NT2/D1 (cell line): ENCODE measurements around the gene TMEM164.

Experiments used
- DNase-seq: peaks from one replicate; pipeline ENCODE4 v3.0.0-alpha.2; 2011; ENCODE audit warnings: low read depth, low spot score
- H3K27me3 ChIP-seq: 2 replicates; pipeline ENCODE4 v1.6.0; 2011; ENCODE audit warnings: mild to moderate bottlenecking; ENCODE audit not compliant: insufficient read length, insufficient read depth
- H3K36me3 ChIP-seq: 2 replicates; pipeline ENCODE4 v1.6.1; 2011; ENCODE audit warnings: mild to moderate bottlenecking, low read length, mixed read lengths; ENCODE audit not compliant: insufficient read depth, insufficient read length
- H3K4me1 ChIP-seq: 2 replicates; pipeline ENCODE4 v1.5.1; 2011; ENCODE audit not compliant: insufficient read depth, insufficient read length
- H3K4me3 ChIP-seq: 2 replicates; pipeline ENCODE4 v1.5.1; 2011; ENCODE audit warnings: low read depth; ENCODE audit not compliant: insufficient read length
- H3K9ac ChIP-seq: 2 replicates; pipeline ENCODE4 v1.6.0; 2011; ENCODE audit warnings: low read depth; ENCODE audit not compliant: insufficient read length
- H3K9me3 ChIP-seq: 2 replicates; pipeline ENCODE4 v1.5.1; 2011; ENCODE audit warnings: mild to moderate bottlenecking, low read length; ENCODE audit not compliant: insufficient read depth
- SUZ12 ChIP-seq: IDR thresholded peaks from 2 replicates; pipeline ENCODE4 v1.6.1; 2011; ENCODE audit not compliant: insufficient read length, insufficient read depth; ENCODE audit errors: extremely low read depth
- YY1 ChIP-seq: IDR thresholded peaks from 2 replicates; pipeline ENCODE4 v1.6.1; 2011; ENCODE audit not compliant: insufficient read length, insufficient read depth
- ZNF274 ChIP-seq: IDR thresholded peaks from 2 replicates; pipeline ENCODE4 v1.6.1; 2011; ENCODE audit warnings: mild to moderate bottlenecking, low read depth, low read length

The TMEM164 gene

GRCh38 chrX:110020536-110020935, 17.6 kb downstream of the TMEM164 start:
- H3K4me3 ChIP-seq = no peak overlapping the region
- no peak for DNase-seq
- no peaks in the 10 kb centered on the region for H3K4me1 ChIP-seq
- TF ChIP-seq ZNF274 = no peak
- no peak for TF ChIP-seq SUZ12
- TF ChIP-seq YY1 = no peak
- no peaks in the 10 kb centered on the region for H3K27me3 ChIP-seq
- no peaks in the 10 kb centered on the region for H3K9me3 ChIP-seq
- H3K36me3 ChIP-seq = peaks cover 15% of the 10 kb centered on the region
- H3K9ac ChIP-seq = no peak overlapping the region

DNA sequence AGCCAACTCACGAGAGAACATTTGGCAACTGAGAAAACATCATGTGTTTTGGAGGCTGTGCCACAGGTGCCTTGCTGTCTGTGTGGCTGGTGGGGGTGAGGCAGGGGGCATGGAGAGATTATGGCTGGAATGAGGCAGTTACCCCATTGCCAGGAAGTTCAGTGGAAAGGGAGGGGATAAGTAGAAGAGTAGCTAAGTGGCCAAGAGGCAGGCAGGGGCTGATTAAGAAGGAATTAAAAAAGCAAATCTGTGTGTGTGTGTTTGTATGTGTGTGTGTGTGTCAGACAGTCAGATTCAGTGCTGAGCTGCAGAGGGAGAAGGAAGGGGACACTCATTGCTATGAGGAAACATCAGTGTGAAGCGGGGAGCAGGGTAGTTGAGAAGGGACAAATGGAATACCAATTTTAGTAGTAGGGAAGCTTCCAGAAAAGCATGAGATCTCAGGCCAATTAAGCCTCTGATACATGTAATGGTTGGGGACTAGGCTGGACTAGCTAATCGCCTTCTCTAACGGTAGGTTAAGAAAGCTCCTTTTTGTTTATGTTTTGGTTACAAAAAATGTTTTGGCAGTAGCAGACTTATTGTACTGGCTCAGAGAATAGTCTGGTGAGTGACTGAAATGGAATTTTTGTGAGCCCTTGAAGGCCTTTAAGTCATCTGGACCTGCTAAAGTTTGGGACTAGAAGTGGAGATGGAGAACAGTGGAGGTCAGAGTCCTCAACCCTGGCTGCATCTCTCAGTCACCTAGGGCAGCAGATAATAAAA, 18.5 kb downstream of the TMEM164 start:
- DNase-seq = no peak
- H3K9ac ChIP-seq = no peak overlapping the region
- TF ChIP-seq ZNF274 (no peak), SUZ12 (no peak), YY1 (no peak)
- H3K4me3 ChIP-seq = no peak overlapping the region
- no peaks in the 10 kb centered on the region for H3K9me3 ChIP-seq
- H3K4me1 ChIP-seq = no peaks in the 10 kb centered on the region
- H3K27me3 ChIP-seq = no peaks in the 10 kb centered on the region
- peaks cover 13% of the 10 kb centered on the region for H3K36me3 ChIP-seq

DNA sequence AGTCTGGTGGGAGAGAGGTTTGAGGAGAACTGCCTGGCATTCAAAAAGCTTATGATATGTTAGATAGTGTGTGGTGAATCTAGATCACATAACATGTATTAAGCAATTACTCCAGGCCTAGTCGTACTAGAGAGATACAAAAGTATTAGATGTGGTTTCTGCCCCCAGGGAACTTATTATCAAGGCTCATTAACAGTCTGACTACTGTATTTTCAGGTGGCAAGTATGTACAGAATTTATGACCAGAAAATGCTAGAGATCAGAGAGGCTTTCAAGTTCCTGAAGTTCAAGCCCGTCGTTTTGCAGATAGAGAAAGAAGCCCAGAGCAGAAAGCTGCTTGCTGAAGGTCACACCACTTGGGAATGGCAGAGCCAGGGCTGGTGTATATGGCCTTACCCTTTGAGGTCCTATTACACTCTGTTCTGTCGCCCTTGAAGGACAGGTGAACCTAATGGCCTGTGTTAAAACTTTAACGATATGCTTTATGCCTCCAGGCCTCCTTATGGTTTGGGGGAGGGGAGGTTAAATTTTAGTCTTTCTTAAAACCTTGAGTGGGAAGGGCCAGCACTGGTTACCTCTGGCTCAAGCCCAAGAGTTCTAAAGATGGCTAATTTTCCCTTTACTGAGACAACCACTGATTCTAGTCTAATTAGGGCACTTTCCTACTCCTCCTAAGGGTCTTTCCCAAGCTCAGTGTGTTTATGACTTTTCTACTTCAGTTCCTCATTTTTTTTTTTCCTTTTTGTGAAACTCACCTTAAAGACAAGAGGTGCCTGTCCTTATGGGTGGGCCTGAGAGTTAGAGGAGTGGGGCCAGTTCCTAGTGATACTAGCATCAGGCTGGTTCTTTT, 19.9 kb downstream of the TMEM164 start:
- DNase-seq = no peak
- H3K27me3 ChIP-seq = no peaks in the 10 kb centered on the region
- no peak overlapping the region for H3K9ac ChIP-seq
- H3K4me1 ChIP-seq = no peaks in the 10 kb centered on the region
- no peak overlapping the region for H3K4me3 ChIP-seq
- peaks cover 13% of the 10 kb centered on the region for H3K36me3 ChIP-seq
- no peaks in the 10 kb centered on the region for H3K9me3 ChIP-seq
- TF ChIP-seq ZNF274 (no peak), YY1 (no peak)

GRCh38 chrX:110025395-110025794, 22.5 kb downstream of the TMEM164 start:
- H3K9ac ChIP-seq = no peak overlapping the region
- no peaks in the 10 kb centered on the region for H3K4me1 ChIP-seq
- peaks cover 13% of the 10 kb centered on the region for H3K36me3 ChIP-seq
- no peaks in the 10 kb centered on the region for H3K9me3 ChIP-seq
- no peak for TF ChIP-seq ZNF274
- TF ChIP-seq YY1 = no peak
- no peak for TF ChIP-seq SUZ12
- no peak for DNase-seq
- H3K27me3 ChIP-seq = no peaks in the 10 kb centered on the region
- no peak overlapping the region for H3K4me3 ChIP-seq

DNA sequence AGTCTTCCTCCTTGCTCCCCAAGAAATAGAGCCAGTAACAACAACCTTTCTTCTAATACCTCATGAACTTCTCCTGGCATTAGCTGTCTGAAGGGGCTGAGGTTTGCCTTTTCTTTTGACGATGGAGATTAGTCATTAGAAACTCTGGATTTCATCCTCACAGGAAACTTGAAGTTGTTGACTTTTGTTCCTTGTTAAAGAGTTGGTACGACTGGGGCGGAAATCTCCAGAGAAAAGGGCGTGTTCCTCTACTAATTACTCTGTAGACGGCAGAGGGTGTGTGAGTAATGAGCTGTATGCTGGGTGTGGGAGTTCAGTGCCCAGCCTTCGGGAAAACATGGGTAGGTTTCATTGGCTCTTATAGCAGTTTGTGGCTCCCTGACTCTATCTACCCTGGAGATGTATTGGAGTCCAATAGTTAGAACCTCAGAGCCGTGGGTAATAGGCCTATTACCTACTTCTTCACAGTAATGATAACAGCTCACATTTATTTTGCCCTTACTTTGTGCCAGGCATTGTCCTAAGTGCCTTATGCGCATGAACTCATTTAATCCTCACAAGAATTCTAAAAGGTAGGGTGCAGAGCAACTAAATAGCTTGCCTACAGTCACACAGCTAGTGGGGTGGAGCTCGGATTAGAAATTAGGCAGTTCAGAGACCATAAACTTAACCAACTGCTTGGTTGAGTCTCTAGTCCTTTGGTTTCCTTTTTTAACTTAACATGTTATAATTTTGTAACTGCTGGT, 23.4 kb downstream of the TMEM164 start:
- Histone ChIP-seq H3K4me3 (no peak overlapping the region), H3K36me3 (peaks cover 12% of the 10 kb centered on the region), H3K9me3 (no peaks in the 10 kb centered on the region), H3K27me3 (no peaks in the 10 kb centered on the region), H3K4me1 (no peaks in the 10 kb centered on the region), H3K9ac (no peak overlapping the region)
- DNase-seq = no peak
- TF ChIP-seq ZNF274 = no peak
- TF ChIP-seq SUZ12 = no peak
- TF ChIP-seq YY1 = no peak

GRCh38 chrX:110032534-110033147, 29.7 kb downstream of the TMEM164 start:
- no peaks in the 10 kb centered on the region for H3K36me3 ChIP-seq
- no peak overlapping the region for H3K9ac ChIP-seq
- DNase-seq = no peak
- TF ChIP-seq YY1 (no peak), SUZ12 (no peak), ZNF274 (no peak)
- H3K9me3 ChIP-seq = no peaks in the 10 kb centered on the region
- no peaks in the 10 kb centered on the region for H3K4me1 ChIP-seq
- no peaks in the 10 kb centered on the region for H3K27me3 ChIP-seq
- H3K4me3 ChIP-seq = no peak overlapping the region

DNA sequence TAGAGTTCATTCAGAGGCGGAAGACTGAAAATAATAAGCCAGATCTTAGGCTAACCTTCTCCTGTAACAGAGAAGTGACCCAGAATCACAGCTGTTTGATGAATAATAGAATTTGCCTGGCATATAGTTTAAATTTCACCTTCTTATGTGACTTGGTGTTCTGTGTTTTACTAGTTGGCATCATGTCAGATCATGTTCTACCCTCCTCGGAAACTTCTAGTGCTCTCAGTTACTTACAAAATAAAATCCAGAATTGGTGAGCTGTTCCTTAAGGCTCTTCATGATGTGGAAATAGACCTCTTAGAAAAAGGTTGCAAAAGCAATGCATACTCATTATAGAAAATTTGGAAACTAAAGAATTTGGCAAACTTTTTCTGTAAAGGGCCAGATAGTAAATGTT, 31.1 kb downstream of the TMEM164 start:
- H3K27me3 ChIP-seq = no peaks in the 10 kb centered on the region
- no peaks in the 10 kb centered on the region for H3K36me3 ChIP-seq
- no peaks in the 10 kb centered on the region for H3K4me1 ChIP-seq

More for the DNA sequence above, 31.1 kb downstream of the TMEM164 start:
- TF ChIP-seq YY1 = no peak
- TF ChIP-seq ZNF274 = no peak
- no peak for TF ChIP-seq SUZ12
- Histone ChIP-seq H3K9me3 (no peaks in the 10 kb centered on the region), H3K4me3 (no peak overlapping the region), H3K9ac (no peak overlapping the region)
- DNase-seq = no peak
